Sigmoid colon (tissue), 3 donors: Measurements from ENCODE around the gene REX1BD.

Source experiments
- CTCF ChIP-seq, 4 experiments: fragments of 450-650 bp in 3 of 4; fragments of 200-600 bp in 1 of 4; IDR thresholded peaks; one replicate each; pipeline ENCODE4 v1.5.1; 2016 to 2019; ENCODE audit warnings: antibody characterized with exemption in 4 of 4, mild to moderate bottlenecking in 3 of 4, moderate library complexity in 2 of 4
- POLR2A ChIP-seq, 2 donors: fragments of 450-650 bp; IDR thresholded peaks; one replicate each; pipeline ENCODE4 v1.6.1; 2016; ENCODE audit warnings: antibody characterized with exemption in 2 of 2, mild to moderate bottlenecking in 2 of 2, moderate library complexity in 2 of 2

- TF ChIP-seq POLR2A (IDR thresholded peaks at IDR 0.05) (no peak), CTCF (IDR thresholded peaks at IDR 0.05) (no peak)
Observed at GRCh38 chr19:18606281-18607225, 18.0 kb downstream of the REX1BD start, which contains the start of gene CRLF1.
